Kidney epithelial cell (primary cell): Measurements from ENCODE around the gene POSTN. TPM values are rescaled to one million over a fixed set of nuclear protein-coding genes. Genes with fewer than 3 reads are reported as not detected.

Source experiments
- DNase-seq: peaks from one replicate; pipeline ENCODE4 v3.0.0-alpha.2; 2010; ENCODE audit warnings: low read depth
- H3K27me3 ChIP-seq: 2 replicates; pipeline ENCODE4 v1.6.0; 2011; ENCODE audit warnings: low read length; ENCODE audit not compliant: control insufficient read depth, insufficient read depth
- H3K36me3 ChIP-seq: 2 replicates; pipeline ENCODE4 v1.5.1; 2011; ENCODE audit warnings: low read length; ENCODE audit not compliant: control insufficient read depth, insufficient read depth
- H3K4me3 ChIP-seq: 2 replicates; pipeline ENCODE4 v1.5.1; 2011; ENCODE audit warnings: low read depth, mild to moderate bottlenecking, control low read depth, low read length
- CTCF ChIP-seq: IDR thresholded peaks from 2 replicates; pipeline ENCODE4 v1.5.1; 2011; ENCODE audit warnings: mild to moderate bottlenecking, moderate library complexity, low read length, control low read depth, inconsistent platforms; ENCODE audit not compliant: insufficient read depth, poor library complexity, severe bottlenecking
- total RNA-seq: library from RNA; depleted of rRNA; stranded (reverse); fragments of >200 nt; gene quantifications from 2 replicates; pipeline ENCODE4 v1.2.3, GENCODE V29; 2015

Gene POSTN
- total RNA-seq, 1 donor from 2014 or later = 22.2 TPM

- no peak overlapping the region for H3K4me3 ChIP-seq
- no peak for DNase-seq
- H3K27me3 ChIP-seq = no peaks in the 10 kb centered on the region
- no peaks in the 10 kb centered on the region for H3K36me3 ChIP-seq
- no peak for TF ChIP-seq CTCF
Observed at GRCh38 chr13:37515226-37515625, 83.3 kb downstream of the POSTN start.
